NCI-H2171 treated with DMSO at 0.1 percent for 48 hours (cell line): Measurements from ENCODE around the gene LHFPL2.

Experiments
- DNase-seq: peaks from one replicate; lab custom pipeline; 2025; lab: John Stamatoyannopoulos, UW

The LHFPL2 gene

DNA sequence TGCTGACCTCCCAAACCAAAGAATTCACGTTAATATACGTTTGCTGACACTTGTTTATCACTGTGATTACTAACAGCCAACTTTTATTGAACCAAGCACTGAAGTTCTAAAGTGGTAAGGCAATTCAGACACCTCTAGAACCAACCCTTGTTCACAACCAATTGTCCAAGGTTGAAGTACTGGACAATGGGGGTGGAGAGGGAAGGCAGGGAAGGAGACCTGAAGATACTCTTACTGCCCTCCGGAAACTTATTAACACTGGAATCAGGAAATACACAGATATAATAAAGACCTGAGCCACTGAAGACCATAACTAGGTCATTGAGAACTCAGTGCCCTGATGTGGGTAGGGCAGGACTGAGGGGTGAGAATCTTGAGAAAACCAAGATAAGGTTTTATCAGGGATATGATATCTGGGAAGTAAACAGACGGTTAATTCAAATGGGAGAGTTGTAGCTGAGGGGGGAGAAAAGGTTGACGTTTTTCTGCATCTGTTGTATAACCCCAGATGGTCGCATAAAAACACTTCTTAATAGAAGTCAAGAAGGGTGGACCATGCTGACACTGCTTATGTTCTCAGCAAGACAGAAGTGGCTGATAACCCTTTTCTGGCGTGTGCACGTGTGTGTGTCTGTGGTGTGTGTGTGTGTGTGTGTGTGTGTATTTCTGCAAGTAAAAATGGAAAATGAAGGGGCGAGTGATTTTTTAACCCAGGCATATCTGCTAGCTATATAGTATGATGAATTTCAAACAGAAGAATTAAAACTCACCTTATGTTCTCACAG, 125.9 kb downstream of the LHFPL2 start:
- peak; percentile 33 for DNase-seq

DNA sequence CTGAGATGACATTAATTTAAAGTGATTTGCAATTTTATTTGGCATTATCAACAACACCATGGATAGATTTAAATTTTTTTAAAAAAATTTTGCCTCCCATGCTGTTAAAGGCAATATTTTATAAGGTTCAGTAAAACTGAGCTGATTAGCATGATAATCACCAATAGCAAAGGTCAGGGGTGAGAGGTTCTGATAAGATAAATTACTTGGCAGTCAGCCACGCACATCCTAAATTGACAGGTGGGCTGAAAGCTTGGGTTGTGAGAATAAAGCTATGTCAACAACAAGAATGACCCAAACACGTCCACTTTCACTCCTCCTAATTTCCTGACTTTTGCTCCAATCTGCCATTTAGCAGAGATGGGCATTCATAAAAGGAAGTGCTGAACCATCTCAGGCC, 127.1 kb downstream of the LHFPL2 start:
- DNase-seq: no peak

- DNase-seq: no peak
Observed at GRCh38 chr5:78519198-78519941, 129.2 kb downstream of the LHFPL2 start.

- DNase-seq: peak; percentile 59
Observed at GRCh38 chr5:78518365-78519197, 130.0 kb downstream of the LHFPL2 start.

DNA sequence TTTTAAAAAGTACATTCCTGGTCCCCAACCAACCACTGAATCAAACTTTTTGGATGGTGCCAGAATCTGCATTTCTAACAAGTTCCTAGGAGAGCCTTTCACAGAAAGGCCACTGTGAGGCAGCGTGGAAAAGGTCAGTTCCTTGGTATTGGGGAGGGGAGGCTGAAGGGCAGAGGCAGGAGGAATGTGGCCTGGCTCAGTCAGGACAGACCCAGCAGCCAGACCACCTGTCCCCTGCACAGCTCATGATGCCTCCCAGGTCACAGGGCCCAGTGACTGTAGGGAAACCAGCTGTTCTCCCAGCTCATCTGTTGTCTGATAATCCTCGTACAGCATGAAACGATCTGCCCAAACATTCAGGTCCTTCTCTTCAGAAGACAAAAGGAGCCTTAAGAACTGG, 132.9 kb downstream of the LHFPL2 start:
- DNase-seq: no peak

GRCh38 chr5:78514427-78515330, 133.9 kb downstream of the LHFPL2 start:
- no peak for DNase-seq

GRCh38 chr5:78513441-78513840, 135.1 kb downstream of the LHFPL2 start:
- DNase-seq: no peak

DNA sequence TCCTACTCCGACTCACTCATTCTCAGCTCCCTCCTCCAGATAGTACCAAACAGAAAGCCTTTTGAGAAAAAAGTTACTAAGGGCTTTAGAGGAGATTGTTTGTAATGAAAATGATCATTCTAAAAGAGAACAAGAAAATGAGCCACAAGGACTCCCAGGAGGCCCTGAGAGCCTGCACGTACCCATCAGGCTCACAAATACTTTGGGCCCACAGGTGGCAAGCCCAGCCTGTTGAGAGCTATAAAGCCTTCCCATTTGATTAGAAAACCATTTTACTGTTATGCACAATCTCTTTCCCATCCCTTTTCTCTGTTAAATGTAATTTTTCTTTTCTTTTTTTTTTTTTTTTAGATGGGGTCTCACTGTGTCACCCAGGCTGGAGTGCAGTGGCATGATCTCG, 136.1 kb downstream of the LHFPL2 start:
- no peak for DNase-seq

- DNase-seq: peak; percentile 17
Observed at GRCh38 chr5:78511121-78511906, 137.3 kb downstream of the LHFPL2 start.

GRCh38 chr5:78509884-78510769, 138.4 kb downstream of the LHFPL2 start:
- DNase-seq: no peak

- peak; percentile 41 for DNase-seq
Observed at GRCh38 chr5:78509145-78509865, 139.3 kb downstream of the LHFPL2 start.

DNA sequence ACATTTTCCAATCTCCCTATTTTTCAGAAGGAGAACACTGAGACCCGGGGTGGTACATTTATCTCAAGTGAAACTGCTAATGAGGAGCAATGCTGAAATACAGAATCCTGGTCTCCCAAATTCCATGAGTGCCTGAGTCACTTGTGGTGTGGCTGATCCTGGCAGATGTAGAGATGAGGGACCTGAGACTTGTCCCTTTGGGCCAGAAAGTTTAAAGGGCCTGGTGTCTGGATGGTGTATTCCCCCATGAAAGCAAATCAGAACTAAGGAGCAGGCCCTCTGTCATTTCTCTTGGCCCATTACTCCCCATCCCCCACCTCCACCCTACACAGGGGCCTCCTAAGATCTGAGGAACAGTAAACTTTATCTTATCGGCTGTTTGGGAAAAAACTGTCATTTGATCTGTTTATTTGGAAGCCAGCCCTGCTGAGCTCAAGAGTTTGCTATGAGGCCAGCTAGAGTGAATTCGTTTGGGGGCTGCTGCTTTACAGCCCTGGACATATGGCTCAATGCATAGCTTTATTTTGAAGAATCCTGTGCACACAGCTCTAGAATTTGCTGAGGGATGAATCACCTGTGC, 140.3 kb downstream of the LHFPL2 start:
- peak; percentile 49 for DNase-seq

- no peak for DNase-seq
Observed at GRCh38 chr5:78507531-78507930, 141.0 kb downstream of the LHFPL2 start.

GRCh38 chr5:78506261-78507024, 142.1 kb downstream of the LHFPL2 start:
- no peak for DNase-seq

- no peak for DNase-seq
Observed at GRCh38 chr5:78505860-78506259, 142.7 kb downstream of the LHFPL2 start.

DNA sequence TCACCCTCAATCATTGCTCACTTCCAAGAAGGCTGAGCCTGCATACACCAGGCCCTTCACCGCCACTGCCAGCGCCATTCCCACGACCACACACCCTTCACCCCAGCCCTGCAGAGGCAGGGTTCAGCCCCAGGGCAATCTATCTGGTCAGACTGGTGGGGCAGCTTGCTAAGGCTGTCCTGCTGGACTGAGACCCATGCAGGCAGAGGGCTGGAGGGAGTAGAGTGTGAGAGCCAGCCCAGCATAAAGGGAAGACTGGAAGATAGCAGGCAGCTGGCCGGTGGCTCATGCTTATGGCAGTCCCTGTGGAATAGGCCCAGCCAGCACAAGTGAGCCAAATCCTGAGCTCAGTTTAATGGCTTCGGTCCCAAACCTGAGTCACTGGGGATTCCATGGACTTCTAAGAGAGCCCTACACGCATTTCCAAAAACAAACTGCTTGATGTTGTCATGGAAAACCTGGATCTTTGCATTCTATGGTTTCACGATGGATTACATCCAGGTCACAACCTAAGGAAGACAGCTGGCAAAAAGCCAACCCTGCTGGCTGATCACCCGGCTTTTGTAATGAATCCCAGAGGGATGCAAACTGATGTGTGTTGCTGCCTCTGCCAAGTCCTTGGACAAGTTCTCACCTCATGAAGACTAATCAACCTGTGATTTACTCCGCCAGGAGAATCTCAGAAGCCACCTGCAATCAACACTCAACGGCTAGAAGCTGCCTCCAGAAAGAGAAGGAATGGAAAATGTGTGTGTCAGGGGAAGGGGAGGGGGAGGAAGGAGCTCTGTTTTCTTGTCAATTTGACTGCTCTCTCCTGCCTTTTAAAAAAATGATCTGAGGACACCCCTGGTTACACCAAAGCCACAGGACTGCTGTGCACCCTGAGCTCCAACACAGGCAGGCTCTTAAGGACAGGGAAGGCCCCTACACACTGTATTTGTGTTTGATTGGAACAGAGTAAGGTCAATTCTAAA, 143.6 kb downstream of the LHFPL2 start:
- DNase-seq: peak; percentile 76
